Measurements from ENCODE around the gene WDR48.

WDR48 gene

DNA sequence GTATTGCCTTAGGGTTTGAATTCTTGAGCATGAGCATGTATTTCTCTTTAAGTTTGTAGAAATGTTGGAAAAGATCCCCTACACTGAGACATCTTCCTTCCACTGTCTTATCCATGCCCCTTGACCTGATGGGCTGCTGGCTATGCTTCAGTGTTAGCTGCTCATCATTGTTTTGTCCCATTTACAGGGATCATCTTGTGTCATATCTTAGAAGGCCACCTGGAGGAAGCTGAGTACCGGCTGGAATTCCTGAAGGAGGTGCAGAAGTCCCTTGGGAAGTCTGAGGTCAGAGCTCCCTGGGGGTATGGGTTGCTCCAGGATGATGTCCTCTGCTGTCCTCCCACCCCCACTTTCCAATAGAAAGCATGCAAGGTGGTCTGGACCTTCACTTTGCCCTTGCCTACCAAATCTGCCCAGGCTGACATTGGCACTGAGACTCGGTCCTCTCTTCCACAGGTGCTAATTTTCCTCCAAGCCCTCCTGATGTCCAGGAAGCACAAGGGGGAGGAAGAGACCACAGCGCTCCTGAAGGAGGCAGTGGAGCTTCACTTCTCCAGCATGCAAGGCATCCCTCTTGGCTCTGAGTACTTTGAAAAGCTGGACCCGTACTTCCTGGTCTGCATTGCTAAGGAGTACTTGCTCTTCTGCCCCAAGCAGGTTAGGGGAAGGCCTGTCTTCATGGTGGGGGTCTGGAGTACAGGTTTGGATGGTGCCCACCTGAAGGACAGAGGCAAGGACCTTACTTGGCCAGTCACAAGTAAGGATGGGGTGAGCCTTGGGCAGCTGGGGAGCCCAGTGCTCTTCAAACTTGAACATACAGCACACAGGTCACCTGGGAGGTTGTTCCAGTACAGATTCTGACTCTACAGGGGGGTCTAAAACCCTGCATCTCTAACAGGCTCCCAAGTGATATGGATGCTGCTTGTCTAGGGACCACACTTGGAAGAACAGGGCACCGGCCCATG is 73.3 kb downstream of the WDR48 start:
- no peak for DNase-seq (ENCODE audit: low read depth)

DNA sequence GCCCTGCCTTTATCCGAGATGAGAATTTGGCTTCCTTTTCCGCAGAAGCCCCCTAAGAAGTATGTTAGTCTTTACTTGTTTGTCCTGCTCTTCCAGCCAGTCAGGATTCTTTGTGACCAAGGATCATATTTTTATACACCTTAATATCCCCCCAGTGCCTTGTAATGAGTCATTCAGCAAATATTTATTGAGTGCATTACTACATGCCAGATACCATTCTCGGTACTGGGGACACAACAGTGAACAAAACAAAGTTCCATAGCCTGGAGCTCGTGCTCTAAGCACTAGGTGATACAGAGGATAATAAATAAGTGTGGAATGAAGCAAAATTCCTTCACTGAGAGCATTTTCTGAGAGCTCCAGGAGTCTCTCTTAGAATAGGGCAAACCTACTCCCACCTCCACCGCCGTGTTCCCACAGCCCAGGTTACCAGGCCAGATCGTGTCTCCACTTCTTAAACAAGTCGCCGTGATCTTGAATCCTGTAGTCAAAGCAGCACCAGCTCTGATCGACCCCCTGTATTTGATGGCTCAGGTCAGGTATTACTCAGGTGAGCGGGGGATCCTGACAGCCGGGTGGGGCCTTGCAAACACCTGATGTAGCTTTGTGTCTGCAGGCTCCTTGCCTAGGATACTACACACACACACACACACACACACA is 74.2 kb downstream of the WDR48 start:
- no peak for DNase-seq (ENCODE audit: low read depth)

DNA sequence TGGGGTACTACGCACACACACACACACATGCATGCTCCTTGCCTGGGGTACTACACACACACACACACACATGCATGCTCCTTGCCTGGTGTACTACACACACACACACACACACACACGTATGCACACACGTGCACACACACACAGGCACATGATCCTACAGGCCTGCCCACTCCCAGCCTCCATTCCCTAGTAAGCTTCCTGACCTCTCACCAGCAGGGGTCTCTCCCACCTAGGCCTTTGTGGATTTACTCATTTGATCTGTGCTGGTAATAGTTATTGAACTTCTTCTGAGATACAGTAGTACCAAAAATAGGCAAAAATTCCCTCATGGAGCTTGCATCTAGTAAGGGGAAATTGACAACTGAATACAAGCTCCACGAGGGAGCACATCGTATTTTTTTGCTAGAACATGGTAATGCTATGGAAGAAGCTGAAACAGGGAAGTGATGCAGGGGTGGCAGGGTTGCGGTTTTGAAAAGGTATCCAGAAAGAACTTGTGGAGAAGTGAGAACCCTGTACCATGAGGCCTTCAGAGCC is 74.8 kb downstream of the WDR48 start:
- no peak for DNase-seq (ENCODE audit: low read depth)

DNA sequence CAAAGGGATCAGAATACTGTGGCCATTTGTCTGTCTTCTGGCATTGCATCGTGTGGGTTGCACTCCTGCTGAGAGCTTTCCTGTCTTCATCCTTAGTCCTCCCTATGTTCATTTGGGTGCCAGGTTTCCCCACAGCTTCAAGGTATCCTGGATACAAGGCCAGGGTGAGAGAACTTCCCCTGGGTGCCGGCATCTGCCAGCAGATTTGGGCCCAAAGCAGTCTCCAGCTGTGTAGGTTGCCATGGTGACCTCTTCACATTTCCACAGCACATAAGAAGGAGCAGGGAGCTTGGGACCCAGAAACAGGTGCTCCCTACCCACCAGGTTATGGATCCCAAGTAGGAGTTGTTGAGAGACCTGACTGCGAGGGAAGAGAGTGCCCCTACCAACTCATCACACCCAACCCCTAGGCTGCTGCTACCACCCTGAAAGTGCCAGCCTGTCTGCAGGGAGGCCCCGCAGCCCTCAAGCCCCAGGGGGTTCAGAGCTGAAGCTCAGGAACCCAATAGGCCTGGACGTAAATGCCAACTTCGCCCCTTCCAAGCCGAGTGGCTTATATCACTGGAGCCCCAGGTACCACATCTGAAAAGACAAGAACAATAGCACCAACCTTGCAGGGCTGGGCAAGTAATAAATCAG is 75.6 kb downstream of the WDR48 start:
- no peak for DNase-seq (ENCODE audit: low read depth)

- DNase-seq (ENCODE audit: low read depth) = no peak
Observed at GRCh38 chr3:39127908-39128304, 76.1 kb downstream of the WDR48 start.

DNA sequence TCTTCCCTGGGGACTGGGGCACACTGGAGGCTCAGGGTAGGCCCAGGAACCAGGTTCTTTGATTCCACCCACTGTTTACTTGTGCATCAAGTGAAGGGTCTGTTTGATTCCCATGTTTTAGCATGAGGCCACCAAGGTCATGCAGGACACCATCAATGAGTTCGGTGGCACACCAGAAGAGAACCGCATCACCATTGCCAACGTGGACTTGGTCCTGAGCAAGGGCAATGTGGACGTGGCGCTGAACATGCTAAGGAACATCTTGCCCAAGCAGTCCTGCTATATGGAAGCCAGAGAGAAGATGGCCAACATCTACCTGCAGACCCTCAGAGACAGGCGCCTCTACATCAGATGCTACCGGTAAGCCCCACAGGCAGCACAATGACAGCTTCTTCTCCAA is 77.1 kb downstream of the WDR48 start:
- no peak for DNase-seq (ENCODE audit: low read depth)

DNA sequence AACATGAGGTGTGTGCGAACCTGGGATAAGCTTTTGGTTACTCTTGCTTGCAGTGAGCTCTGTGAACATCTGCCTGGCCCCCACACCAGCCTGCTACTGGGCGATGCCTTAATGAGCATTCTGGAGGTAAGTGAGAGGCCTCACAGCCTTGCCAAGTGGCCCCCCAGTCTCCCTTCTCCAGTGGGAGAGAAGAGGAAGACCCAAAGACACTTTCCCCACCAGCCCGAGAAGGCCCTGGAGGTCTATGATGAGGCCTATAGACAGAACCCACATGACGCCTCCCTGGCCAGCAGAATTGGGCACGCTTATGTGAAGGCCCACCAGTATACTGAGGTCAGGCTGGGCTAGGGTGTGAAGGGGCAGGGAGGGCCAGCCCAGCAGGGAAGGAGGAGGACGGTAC is 78.2 kb downstream of the WDR48 start:
- no peak for DNase-seq (ENCODE audit: low read depth)

- no peak for DNase-seq (ENCODE audit: low read depth)
Observed at GRCh38 chr3:39130693-39131265, 79.0 kb downstream of the WDR48 start.

- no peak for DNase-seq (ENCODE audit: low read depth)
Observed at GRCh38 chr3:39132096-39133092, 80.6 kb downstream of the WDR48 start.

DNA sequence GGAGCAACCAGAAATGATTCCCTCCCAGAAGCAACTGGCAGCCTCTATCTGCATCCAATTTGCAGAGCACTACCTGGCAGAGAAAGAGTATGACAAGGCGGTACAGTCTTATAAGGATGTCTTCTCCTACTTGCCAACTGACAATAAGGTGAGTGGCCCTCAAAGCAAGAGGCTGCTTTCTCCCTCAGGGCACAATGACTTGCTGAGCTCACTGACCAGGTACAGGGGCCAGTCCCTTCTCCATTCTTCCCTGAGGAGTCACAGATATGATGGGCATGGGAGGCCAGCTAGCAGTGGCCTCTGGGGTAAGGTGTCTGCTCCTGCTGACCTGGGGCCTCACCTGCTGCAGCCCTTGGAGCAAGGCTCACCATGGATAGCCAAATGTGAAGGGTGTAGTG is 81.3 kb downstream of the WDR48 start:
- no peak for DNase-seq (ENCODE audit: low read depth)

DNA sequence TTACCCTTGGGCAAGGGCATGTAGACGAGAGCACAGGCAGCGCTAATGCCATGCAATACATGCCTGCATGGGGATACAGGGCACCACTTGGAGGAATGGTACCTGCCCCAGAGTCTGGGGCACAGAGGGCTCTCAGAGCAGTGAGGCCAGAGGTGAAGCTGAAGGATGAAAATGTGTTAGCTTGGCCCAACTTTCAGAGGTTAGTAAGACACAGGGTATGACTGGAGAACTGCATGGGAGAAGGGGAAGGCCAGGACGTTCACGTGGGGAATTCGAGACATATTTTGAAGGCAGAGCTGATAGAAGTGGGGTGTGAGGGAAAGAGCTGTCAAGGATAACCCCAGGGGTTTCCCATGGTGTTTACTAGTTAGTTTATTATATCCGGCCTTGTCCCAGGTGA is 82.0 kb downstream of the WDR48 start:
- no peak for DNase-seq (ENCODE audit: low read depth)

DNA sequence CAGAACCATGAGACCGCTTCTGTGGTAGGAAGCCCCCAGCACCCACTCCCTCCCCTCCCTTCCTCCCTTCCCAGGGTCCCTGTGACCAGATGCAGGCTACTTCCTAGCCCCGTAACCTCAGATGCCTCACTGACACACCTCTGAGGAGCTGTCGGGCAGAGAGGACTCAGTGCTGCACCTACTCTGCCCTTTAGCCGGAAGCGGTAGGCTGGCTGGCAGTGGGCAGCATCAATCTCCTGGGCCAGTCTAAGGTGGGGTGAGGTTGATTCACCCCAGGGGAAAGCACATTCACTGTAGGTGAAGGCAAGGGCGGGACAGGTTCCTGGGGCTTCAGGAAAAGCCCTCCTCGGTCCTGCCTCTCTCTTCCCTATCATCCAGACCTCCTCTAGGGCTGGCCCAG is 82.5 kb downstream of the WDR48 start:
- DNase-seq (ENCODE audit: low read depth) = no peak

GRCh38 chr3:39135170-39135805 is 83.5 kb downstream of the WDR48 start:
- DNase-seq (ENCODE audit: low read depth) = no peak

DNA sequence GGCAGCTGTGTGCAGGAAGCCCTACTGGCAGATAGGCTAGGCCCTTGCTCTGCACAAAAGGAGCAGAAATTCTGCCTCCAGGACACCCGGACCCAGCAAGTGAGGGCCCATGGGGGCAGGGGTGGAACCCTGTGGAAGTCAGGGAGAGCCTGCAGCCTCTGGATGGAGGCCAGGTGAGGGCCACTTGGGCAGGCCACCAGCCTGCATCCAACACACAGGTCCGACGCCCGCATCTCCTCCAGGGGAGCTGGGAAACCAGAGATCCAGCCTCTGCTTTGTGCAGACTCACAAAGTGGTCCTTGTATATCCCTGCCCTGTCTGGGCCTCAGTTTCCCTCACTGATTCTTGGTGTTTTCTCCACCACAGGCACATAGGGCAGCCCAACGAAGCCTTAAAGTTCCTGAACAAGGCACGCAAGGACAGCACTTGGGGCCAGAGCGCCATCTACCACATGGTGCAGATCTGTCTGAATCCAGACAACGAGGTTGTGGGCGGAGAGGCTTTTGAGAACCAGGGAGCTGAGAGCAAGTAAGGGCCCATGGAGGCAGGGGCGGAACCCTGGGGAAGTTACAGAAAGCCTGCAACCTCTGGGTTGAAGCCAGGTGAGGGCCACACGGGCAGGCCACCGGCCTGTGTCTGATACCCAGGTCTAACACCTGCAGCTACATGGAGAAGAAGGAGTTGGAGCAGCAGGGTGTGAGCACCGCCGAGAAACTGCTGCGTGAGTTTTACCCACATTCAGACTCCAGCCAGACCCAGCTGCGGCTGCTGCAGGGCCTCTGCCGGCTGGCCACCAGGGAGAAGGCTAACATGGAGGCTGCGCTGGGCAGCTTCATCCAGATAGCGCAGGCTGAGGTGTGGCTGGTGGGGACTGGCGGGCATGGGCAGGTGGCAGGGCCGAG is 85.0 kb downstream of the WDR48 start:
- no peak for DNase-seq (ENCODE audit: low read depth)

- DNase-seq (ENCODE audit: low read depth) = no peak
Observed at GRCh38 chr3:39137435-39137936, 85.7 kb downstream of the WDR48 start.

GRCh38 chr3:39137991-39138803 is 86.4 kb downstream of the WDR48 start:
- no peak for DNase-seq (ENCODE audit: low read depth)

DNA sequence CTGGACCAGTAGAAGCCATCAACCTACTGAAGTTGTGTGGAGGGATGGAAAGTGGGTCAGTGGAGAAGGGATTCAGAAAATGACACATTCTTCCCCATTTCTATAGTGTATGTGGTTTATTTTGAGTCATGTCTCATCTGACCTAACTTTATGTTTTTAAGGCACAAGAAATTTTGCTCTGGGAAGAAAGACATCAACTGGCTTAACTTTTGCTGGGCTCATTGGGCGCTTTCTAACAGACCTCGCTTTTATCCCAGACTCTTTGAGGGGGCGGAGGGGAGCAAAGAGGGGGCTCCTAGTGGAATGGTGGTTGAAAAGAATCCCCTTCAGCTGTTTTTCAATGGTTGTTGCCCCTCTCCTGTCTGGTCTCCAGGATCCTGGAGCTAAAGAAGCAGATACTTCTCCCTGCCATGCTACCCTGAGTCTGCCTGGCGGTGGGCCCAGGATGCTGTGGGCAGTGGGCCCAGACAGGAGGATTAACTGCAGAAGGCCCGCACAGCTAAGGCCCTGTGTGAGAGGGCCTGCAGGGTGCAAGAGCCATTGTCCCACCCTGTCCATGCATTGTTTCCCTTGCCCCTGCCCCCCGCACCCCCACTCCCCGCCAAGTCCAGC is 87.1 kb downstream of the WDR48 start:
- DNase-seq (ENCODE audit: low read depth) = no peak

- DNase-seq (ENCODE audit: low read depth) = no peak
Observed at GRCh38 chr3:39139442-39139841, 87.6 kb downstream of the WDR48 start.
